ENCODE data around the gene CUL4A. TPM values are rescaled to one million over a fixed set of nuclear protein-coding genes. Genes with fewer than 3 reads are reported as not detected.

The CUL4A gene
- total and polyA plus RNA-seq, 8 donors = 48.0 to 98.0 (median 87.5) TPM

- no peaks in the 10 kb centered on the region for H3K27me3 ChIP-seq
- peaks cover 21 to 70% of the 10 kb centered on the region in 2 donors for H3K4me1 ChIP-seq
- no peaks in the 10 kb centered on the region for H3K9me3 ChIP-seq
- peak overlapping the region in 1 of 2 donors; percentile 99 for H3K4me3 ChIP-seq
- peak overlapping the region; percentile 98 to 99 for H3K27ac ChIP-seq
- no peak for TF ChIP-seq CTCF (IDR thresholded peaks at IDR 0.05)
- intact Hi-C loops (cut with DNase I) = no loop called here
- DNase-seq = no peak
- peaks cover 0 to 22% of the 10 kb centered on the region in 2 donors for H3K36me3 ChIP-seq
- no peak for ATAC-seq
Observed at GRCh38 chr13:113207460-113207859, 2.0 kb upstream of the CUL4A start.

GRCh38 chr13:113207890-113208420 is 1.5 kb upstream of the CUL4A start:
- Histone ChIP-seq H3K4me3 (peak overlapping the region; percentile 89 to 99), H3K27ac (peak overlapping the region; percentile 98 to 99), H3K4me1 (peaks cover 21 to 71% of the 10 kb centered on the region in 2 donors), H3K27me3 (no peaks in the 10 kb centered on the region), H3K9me3 (no peaks in the 10 kb centered on the region), H3K36me3 (peaks cover 0 to 22% of the 10 kb centered on the region in 2 donors)
- ATAC-seq (peak; percentile 46), DNase-seq (peak in 3 of 4 donors; percentile 30 to 88 (median 46))
- intact Hi-C loops (cut with DNase I) = no loop called here
- TF ChIP-seq CTCF (IDR thresholded peaks at IDR 0.05) = no peak

GRCh38 chr13:113208421-113209335 is 735 bp upstream of the CUL4A start, which contains the start of gene PCID2:
PCID2 (minus strand) TSS chr13:113208669; CDS start chr13:113208634, 35 bp downstream.
- peaks cover 0 to 22% of the 10 kb centered on the region in 2 donors for H3K36me3 ChIP-seq
- DNase-seq (peak; percentile 89 to 96 (median 92)), ATAC-seq (peak; percentile 93)
- peak within 1 kb of the TSS; percentile 98 to 99 for H3K27ac ChIP-seq
- TF ChIP-seq CTCF (IDR thresholded peaks at IDR 0.05) = no peak
- H3K4me1 ChIP-seq = peaks cover 21 to 70% of the 10 kb centered on the region in 2 donors
- H3K4me3 ChIP-seq = peak within 1 kb of the TSS; percentile 89 to 99
- no peaks in the 10 kb centered on the region for H3K27me3 ChIP-seq
- intact Hi-C loops (cut with DNase I) = no loop called here
- no peaks in the 10 kb centered on the region for H3K9me3 ChIP-seq

GRCh38 chr13:113209759-113210421 is 477 bp downstream of the CUL4A start:
- no peak for TF ChIP-seq CTCF (IDR thresholded peaks at IDR 0.05)
- DNase-seq (peak; percentile 36 to 93 (median 62)), ATAC-seq (peak; percentile 19)
- H3K9me3 ChIP-seq = no peaks in the 10 kb centered on the region
- peaks cover 21 to 64% of the 10 kb centered on the region in 2 donors for H3K4me1 ChIP-seq
- peaks cover 0 to 10% of the 10 kb centered on the region in 2 donors for H3K36me3 ChIP-seq
- intact Hi-C loops (cut with DNase I) = no loop called here
- peak overlapping the region; percentile 89 to 99 for H3K4me3 ChIP-seq
- H3K27me3 ChIP-seq = no peaks in the 10 kb centered on the region
- peak overlapping the region; percentile 91 to 99 for H3K27ac ChIP-seq
